GM18861 (cell line): ENCODE data around the gene SELENOO.
"Not testable (repeated sequence)": the region's sequence is repeated elsewhere in the genome, so short reads cannot be mapped to it uniquely, and the experiment has no call there.

Experiments
- ATAC-seq: cut with Tn5 transposase; IDR thresholded peaks from one replicate; pipeline ENCODE4 v1.9.1; 2021; ENCODE audit not compliant: unreplicated experiment

Gene SELENOO

GRCh38 chr22:50198624-50199017, 2.2 kb upstream of the SELENOO start:
- no peak for ATAC-seq

- no peak for ATAC-seq
These were observed 1.5 kb upstream of the SELENOO start for GRCh38 chr22:50199251-50199721.

DNA sequence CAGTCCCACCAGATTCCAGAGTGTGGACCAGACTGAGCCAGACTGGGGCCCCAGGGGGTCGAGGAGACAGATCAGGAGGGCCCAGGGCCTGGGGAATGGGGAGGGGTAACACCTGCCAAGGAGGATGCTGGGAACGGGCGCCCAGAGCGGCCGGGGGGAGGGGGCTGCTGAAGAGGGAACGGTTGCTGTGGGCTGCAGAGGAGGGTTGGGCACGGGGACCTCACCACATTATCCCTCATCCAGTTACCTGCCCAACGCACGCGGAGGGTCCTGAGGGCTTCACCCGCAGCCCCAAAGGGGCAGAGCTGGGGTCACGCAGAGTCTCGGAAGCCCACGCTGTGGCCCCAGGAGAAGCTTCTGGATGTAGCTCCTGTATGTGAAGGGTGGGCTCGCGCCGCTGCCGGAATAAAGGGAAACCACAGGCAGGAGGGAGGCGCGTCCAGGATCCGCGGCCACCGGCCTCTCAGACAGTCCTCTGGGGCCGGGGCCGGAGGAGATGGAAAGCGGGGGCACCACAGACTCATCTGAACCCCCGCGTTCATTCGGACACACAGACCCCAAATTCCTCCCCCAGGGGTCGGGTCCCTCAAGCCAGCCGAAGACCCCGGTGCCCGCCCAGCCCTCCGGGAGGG, 866 bp upstream of the SELENOO start:
- ATAC-seq: peak; percentile 3

GRCh38 chr22:50201191-50202129, 649 bp downstream of the SELENOO start:
- peak; percentile 30 for ATAC-seq

DNA sequence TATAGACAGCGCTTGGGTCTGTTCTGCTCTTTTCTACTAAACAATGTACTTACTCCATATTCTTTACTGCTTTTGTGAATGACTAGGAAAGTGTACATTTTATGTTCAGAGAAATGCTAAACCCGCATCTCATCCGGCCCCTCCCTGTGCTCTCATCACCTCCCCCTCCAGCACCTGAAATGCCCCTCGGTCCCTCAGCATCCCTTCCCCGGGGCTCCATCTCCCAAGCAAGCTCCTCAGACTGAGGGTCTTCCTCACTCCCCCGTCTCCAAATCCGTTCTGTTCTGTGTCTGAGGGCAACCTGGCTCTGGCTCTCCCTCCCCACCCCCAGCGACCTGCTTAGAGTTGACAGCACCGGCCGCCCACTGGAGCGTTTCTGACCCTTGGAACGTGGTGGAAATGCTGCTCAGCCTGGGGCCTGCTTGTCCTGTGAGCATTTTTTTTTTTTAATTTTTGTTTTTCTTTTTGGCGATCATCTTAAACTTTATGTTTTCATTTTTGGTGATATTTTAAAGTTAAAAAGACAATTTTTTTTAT, 1.4 kb downstream of the SELENOO start:
- no peak for ATAC-seq

DNA sequence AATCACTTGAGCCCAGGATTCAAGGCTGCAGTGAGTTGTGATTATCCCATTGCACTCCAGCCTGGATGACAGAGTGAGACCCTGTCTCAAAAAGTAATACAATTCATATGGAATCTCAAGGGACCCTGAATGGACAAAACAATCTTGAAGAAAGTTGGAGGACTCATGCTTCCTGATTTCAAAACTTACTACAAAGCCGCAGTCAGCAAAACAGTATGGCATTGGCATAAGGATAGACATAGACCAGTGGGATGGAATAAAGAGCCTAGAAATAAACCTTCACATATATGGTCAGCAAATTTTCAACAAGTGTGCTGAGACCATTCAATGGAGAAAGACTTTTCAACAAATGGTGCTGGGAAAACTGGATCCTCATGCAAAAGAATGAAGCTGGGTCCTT, 2.5 kb downstream of the SELENOO start:
- no peak for ATAC-seq

- no peak for ATAC-seq
These were observed 3.8 kb downstream of the SELENOO start for GRCh38 chr22:50204571-50204970.

- ATAC-seq: not testable (repeated sequence)
These were observed 4.2 kb downstream of the SELENOO start for GRCh38 chr22:50204998-50205397.

DNA sequence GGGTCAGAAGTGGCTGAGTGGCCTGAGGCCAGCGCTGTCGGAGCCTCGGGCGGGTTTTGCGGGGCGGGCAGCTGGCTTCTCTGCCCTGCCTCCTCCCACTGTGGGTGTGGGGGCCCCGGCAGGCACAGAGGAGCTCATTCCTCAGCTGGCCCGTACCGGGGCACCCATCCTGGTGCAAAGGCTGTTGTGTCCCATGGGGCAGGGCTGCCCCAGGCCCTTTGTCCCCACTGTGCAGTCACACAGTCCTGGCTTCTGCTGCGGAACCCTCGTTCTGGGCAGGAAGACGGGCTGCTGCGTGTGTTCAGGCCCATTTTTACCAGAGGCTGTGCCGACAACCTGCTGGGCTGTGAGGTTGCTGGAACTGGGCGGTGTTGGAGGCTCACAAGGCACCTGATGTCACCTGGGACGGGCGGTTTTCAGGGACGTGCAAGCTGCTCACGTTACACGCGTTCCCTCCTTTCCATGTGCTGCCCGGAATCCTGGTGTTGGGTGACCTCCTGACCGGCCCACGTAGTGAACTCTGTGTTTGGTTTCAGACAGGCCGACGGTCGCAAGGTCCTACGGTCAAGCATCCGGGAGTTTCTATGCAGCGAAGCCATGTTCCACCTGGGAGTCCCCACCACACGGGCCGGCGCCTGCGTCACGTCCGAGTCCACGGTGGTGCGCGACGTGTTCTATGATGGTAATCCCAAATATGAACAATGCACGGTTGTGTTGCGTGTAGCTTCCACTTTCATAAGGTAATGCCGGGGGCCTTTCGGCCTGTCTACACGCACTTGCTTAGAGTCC, 5.2 kb downstream of the SELENOO start:
- ATAC-seq: no peak

GRCh38 chr22:50206599-50206998, 5.8 kb downstream of the SELENOO start:
- no peak for ATAC-seq

GRCh38 chr22:50207383-50208140, 6.8 kb downstream of the SELENOO start:
- no peak for ATAC-seq

- ATAC-seq: no peak
These were observed 7.7 kb downstream of the SELENOO start for GRCh38 chr22:50208430-50208938.

DNA sequence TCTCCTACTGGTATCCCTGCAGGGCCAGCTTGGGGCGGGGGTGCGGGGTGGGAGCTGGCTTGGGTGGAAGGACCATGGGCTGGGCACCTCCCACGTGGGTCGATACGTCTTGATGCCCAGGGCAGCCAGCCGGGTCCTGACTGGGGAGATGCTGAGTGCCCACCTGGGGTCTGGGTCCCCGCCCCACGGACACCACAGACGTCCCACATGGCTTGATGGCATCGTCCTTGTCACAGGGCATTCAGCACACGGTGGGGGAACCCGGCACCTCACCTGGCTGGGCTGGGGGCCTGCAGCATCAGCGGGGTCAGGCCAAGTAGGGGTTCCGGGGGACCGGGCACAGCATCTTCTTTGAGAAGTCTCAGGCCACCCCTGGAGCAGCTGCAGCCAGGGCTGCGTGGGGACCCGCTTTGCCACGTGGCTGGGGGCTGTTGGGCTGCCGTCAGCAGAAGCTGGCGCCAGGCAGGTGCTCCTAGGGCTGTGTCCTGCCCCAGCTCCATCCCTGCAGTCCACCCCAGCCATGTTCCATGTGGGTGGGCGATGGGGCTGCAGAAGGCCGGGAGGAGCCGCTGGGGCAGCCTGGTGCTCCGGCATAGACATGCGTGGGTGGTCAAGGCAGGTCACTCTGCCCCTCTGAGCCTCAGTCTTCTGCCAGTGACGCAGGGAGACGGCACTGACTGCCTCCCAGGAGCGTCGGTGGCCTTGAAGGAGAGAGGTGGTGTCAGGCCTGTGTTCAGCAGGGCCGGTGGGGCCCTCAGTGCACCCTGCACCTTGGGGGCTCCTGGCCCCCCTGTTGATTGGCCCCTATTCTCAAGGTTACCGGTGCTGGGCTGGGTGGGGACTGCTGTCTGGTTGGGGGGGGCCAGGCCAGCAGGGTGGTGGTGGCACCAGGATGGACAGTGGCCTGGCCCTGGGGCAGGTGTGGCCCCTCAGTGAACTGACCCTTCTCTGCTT, 8.4 kb downstream of the SELENOO start:
- ATAC-seq: no peak

DNA sequence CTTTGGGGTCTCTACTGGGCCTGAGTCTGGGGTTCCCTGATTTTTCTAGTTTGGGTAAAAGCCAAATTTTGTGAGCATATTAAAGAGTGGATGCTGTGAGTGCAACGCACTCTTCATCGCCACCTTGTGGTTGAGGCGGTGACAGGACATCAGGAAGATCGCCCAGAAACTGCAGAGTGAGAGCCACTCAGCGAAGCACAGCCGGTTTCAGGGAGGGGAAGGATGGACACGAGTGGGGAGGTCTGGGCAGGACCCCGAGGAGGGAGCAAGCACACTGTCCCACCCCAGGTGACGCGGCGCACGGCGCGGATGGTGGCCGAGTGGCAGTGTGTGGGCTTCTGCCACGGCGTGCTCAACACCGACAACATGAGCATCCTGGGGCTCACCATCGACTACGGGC, 9.1 kb downstream of the SELENOO start:
- no peak for ATAC-seq

- ATAC-seq: no peak
These were observed 9.7 kb downstream of the SELENOO start for GRCh38 chr22:50210378-50211139.

- no peak for ATAC-seq
These were observed 10.3 kb downstream of the SELENOO start for GRCh38 chr22:50211147-50211546.

- no peak for ATAC-seq
These were observed 12.5 kb downstream of the SELENOO start for GRCh38 chr22:50213263-50213662.

- no peak for ATAC-seq
These were observed 14.7 kb downstream of the SELENOO start for GRCh38 chr22:50215297-50216054.
